HG02884 (cell line): Measurements from ENCODE around the gene DIP2A.
"Not testable (repeated sequence)": the region's sequence is repeated elsewhere in the genome, so short reads cannot be mapped to it uniquely, and the experiment has no call there.

Experiments
- ATAC-seq: cut with Tn5 transposase; IDR thresholded peaks from one replicate; pipeline ENCODE4 v1.9.1; 2021; ENCODE audit warnings: mild to moderate bottlenecking, moderate library complexity; ENCODE audit not compliant: unreplicated experiment

The DIP2A gene

GRCh38 chr21:46425571-46425970, 33.1 kb upstream of the DIP2A start:
- ATAC-seq, result no peak

GRCh38 chr21:46426313-46427046, 32.2 kb upstream of the DIP2A start:
- no peak for ATAC-seq

- ATAC-seq, result no peak
Observed at GRCh38 chr21:46427516-46427915, 31.2 kb upstream of the DIP2A start.

GRCh38 chr21:46428286-46428685, 30.4 kb upstream of the DIP2A start:
- no peak for ATAC-seq

- no peak for ATAC-seq
Observed at GRCh38 chr21:46428987-46429710, 29.5 kb upstream of the DIP2A start.

- ATAC-seq, result no peak
Observed at GRCh38 chr21:46429754-46430681, 28.7 kb upstream of the DIP2A start.

- no peak for ATAC-seq
Observed at GRCh38 chr21:46431448-46431847, 27.2 kb upstream of the DIP2A start.

GRCh38 chr21:46431884-46432488, 26.7 kb upstream of the DIP2A start:
- no peak for ATAC-seq

GRCh38 chr21:46433116-46433515, 25.6 kb upstream of the DIP2A start:
- ATAC-seq, result not testable (repeated sequence)

- no peak for ATAC-seq
Observed at GRCh38 chr21:46434322-46434958, 24.3 kb upstream of the DIP2A start.

GRCh38 chr21:46435786-46436227, 22.9 kb upstream of the DIP2A start:
- no peak for ATAC-seq

GRCh38 chr21:46436621-46437020, 22.1 kb upstream of the DIP2A start:
- no peak for ATAC-seq

- no peak for ATAC-seq
Observed at GRCh38 chr21:46437096-46437498, 21.6 kb upstream of the DIP2A start.

GRCh38 chr21:46437511-46437910, 21.2 kb upstream of the DIP2A start:
- ATAC-seq, result no peak

GRCh38 chr21:46438241-46438640, 20.4 kb upstream of the DIP2A start:
- ATAC-seq, result no peak

- ATAC-seq, result no peak
Observed at GRCh38 chr21:46439906-46440305, 18.8 kb upstream of the DIP2A start.

GRCh38 chr21:46441331-46441730, 17.4 kb upstream of the DIP2A start:
- ATAC-seq, result no peak

GRCh38 chr21:46441961-46442498, 16.7 kb upstream of the DIP2A start:
- no peak for ATAC-seq

- no peak for ATAC-seq
Observed at GRCh38 chr21:46442938-46443337, 15.8 kb upstream of the DIP2A start.

- no peak for ATAC-seq
Observed at GRCh38 chr21:46443910-46444309, 14.8 kb upstream of the DIP2A start.
